Trophoblast cell (in vitro differentiated cells and primary cell): ENCODE measurements around the gene MED14.

Source experiments
- DNase-seq, 2 donors: peaks; one replicate each; pipeline ENCODE4 v3.0.0-alpha.2; 2016
- H2AFZ ChIP-seq: 2 replicates; pipeline ENCODE4 v1.6.1; 2013; ENCODE audit warnings: low read length, moderate library complexity, mild to moderate bottlenecking; ENCODE audit not compliant: insufficient read depth, poor library complexity
- H2AK5ac ChIP-seq: 2 replicates; pipeline ENCODE4 v1.6.1; 2013; ENCODE audit warnings: mild to moderate bottlenecking, low read length
- H2BK120ac ChIP-seq: 2 replicates; pipeline ENCODE4 v1.6.1; 2013; ENCODE audit warnings: low read length, mild to moderate bottlenecking, moderate library complexity; ENCODE audit not compliant: insufficient read depth, poor library complexity
- H2BK12ac ChIP-seq: 2 replicates; pipeline ENCODE4 v1.6.1; 2013; ENCODE audit warnings: mild to moderate bottlenecking, low read length, moderate library complexity
- H2BK5ac ChIP-seq: 2 replicates; pipeline ENCODE4 v1.6.1; 2013; ENCODE audit warnings: low read length, low read depth, moderate library complexity, mild to moderate bottlenecking; ENCODE audit not compliant: poor library complexity
- H3K14ac ChIP-seq: 2 replicates; pipeline ENCODE4 v1.6.1; 2013; ENCODE audit warnings: mild to moderate bottlenecking, low read length
- H3K18ac ChIP-seq: 2 replicates; pipeline ENCODE4 v1.6.1; 2013; ENCODE audit warnings: mild to moderate bottlenecking, low read length
- H3K23ac ChIP-seq: 2 replicates; pipeline ENCODE4 v1.6.1; 2013; ENCODE audit warnings: low read length
- H3K27ac ChIP-seq: 2 replicates; pipeline ENCODE4 v1.5.1; 2013; ENCODE audit warnings: low read depth, mild to moderate bottlenecking, inconsistent platforms, low read length, moderate library complexity
- H3K27me3 ChIP-seq: 2 replicates; pipeline ENCODE4 v1.6.1; 2013; ENCODE audit warnings: inconsistent platforms, mild to moderate bottlenecking, low read length, moderate library complexity; ENCODE audit not compliant: insufficient read depth
- H3K36me3 ChIP-seq, 2 experiments: 1 replicate in 1 of 2; 2 replicates in 1 of 2; pipeline ENCODE4 v1.6.1; 2013; ENCODE audit warnings: low read length in 2 of 2, mild to moderate bottlenecking in 2 of 2, moderate library complexity in 1 of 2; ENCODE audit not compliant: insufficient read depth in 2 of 2, control insufficient read depth in 1 of 2
- H3K4ac ChIP-seq: 2 replicates; pipeline ENCODE4 v1.6.1; 2013; ENCODE audit warnings: low read depth, mild to moderate bottlenecking, low read length, moderate library complexity
- H3K4me1 ChIP-seq, 2 experiments: 1 replicate in 1 of 2; 2 replicates in 1 of 2; pipeline ENCODE4 v1.6.1; 2013; ENCODE audit warnings: low read length in 2 of 2, mild to moderate bottlenecking in 2 of 2, moderate library complexity in 1 of 2; ENCODE audit not compliant: insufficient read depth in 2 of 2, control insufficient read depth in 1 of 2
- H3K4me2 ChIP-seq: 2 replicates; pipeline ENCODE4 v1.6.1; 2013; ENCODE audit warnings: inconsistent platforms, mild to moderate bottlenecking, low read length, moderate library complexity
- H3K4me3 ChIP-seq: 2 replicates; pipeline ENCODE4 v1.5.1; 2013; ENCODE audit warnings: mild to moderate bottlenecking, low read depth, low read length, inconsistent platforms
- H3K79me1 ChIP-seq: one replicate; pipeline ENCODE4 v1.6.1; 2013; ENCODE audit warnings: low read length
- H3K79me2 ChIP-seq: 2 replicates; pipeline ENCODE4 v1.6.1; 2013; ENCODE audit warnings: low read length, mild to moderate bottlenecking; ENCODE audit not compliant: control insufficient read depth, insufficient read depth, poor library complexity
- H3K9ac ChIP-seq: 2 replicates; pipeline ENCODE4 v1.6.1; 2013; ENCODE audit warnings: mild to moderate bottlenecking, low read length
- H3K9me3 ChIP-seq: 2 replicates; pipeline ENCODE4 v1.6.1; 2013; ENCODE audit warnings: low read depth, mild to moderate bottlenecking, control low read depth, inconsistent platforms, low read length; ENCODE audit not compliant: insufficient read depth
- H4K12ac ChIP-seq: 2 replicates; pipeline ENCODE4 v1.6.1; 2013; ENCODE audit warnings: low read depth, mild to moderate bottlenecking, low read length, moderate library complexity
- H4K8ac ChIP-seq: 2 replicates; pipeline ENCODE4 v1.6.1; 2013; ENCODE audit warnings: low read depth, mild to moderate bottlenecking, low read length, moderate library complexity
- H4K91ac ChIP-seq: one replicate; pipeline ENCODE4 v1.6.1; 2013; ENCODE audit warnings: low read depth, mild to moderate bottlenecking, low read length, moderate library complexity
- WGBS: extraction: QIAGEN DNeasy Blood & Tissue Kit; methylation state at CpG from one replicate; pipeline ENCODE4 v1.1.7; 2013; ENCODE audit warnings: missing lambda C conversion rate; ENCODE audit not compliant: insufficient read length, insufficient coverage; ENCODE audit errors: extremely low coverage; 5-methylcytosine and 5-hydroxymethylcytosine counted together

The MED14 gene

GRCh38 chrX:40719218-40719617 lies 16.1 kb downstream of the MED14 start:
- Histone ChIP-seq H3K9me3 (no peaks in the 10 kb centered on the region), H2AFZ (no peak overlapping the region), H4K12ac (no peak overlapping the region), H3K4me2 (no peak overlapping the region), H3K9ac (no peak overlapping the region), H3K14ac (no peak overlapping the region), H3K27ac (no peak overlapping the region), H2AK5ac (no peak overlapping the region), H4K8ac (no peak overlapping the region), H3K79me2 (no peaks in the 10 kb centered on the region), H3K18ac (no peak overlapping the region), H2BK12ac (no peak overlapping the region), H3K36me3 (peaks cover 5% of the 10 kb centered on the region in 2 experiments), H3K4ac (no peak overlapping the region), H3K27me3 (no peaks in the 10 kb centered on the region), H4K91ac (no peak overlapping the region), H2BK5ac (no peak overlapping the region), H3K4me3 (no peak overlapping the region), H3K79me1 (no peaks in the 10 kb centered on the region), H2BK120ac (no peak overlapping the region), H3K4me1 (peaks cover 0 to 2% of the 10 kb centered on the region in 2 experiments), H3K23ac (no peak overlapping the region)
- peak in 1 of 2 donors; percentile 59 for DNase-seq

- H3K14ac ChIP-seq: no peak overlapping the region
- H2BK5ac ChIP-seq: no peak overlapping the region
- no peak overlapping the region for H3K4me2 ChIP-seq
- H3K4ac ChIP-seq: no peak overlapping the region
- H3K36me3 ChIP-seq: peaks cover 4 to 10% of the 10 kb centered on the region in 2 experiments
- DNase-seq: no peak
- H3K18ac ChIP-seq: no peak overlapping the region
- H2AFZ ChIP-seq: no peak overlapping the region
- no peak overlapping the region for H4K12ac ChIP-seq
- WGBS: no CpG with 5 or more reads among the region's 1 CpG
- H3K4me1 ChIP-seq: no peaks in the 10 kb centered on the region
- H3K79me1 ChIP-seq: no peaks in the 10 kb centered on the region
- no peaks in the 10 kb centered on the region for H3K9me3 ChIP-seq
- H4K8ac ChIP-seq: no peak overlapping the region
- H2AK5ac ChIP-seq: no peak overlapping the region
- no peaks in the 10 kb centered on the region for H3K79me2 ChIP-seq
- H3K27me3 ChIP-seq: no peaks in the 10 kb centered on the region
- no peak overlapping the region for H4K91ac ChIP-seq
- H2BK120ac ChIP-seq: no peak overlapping the region
- H3K23ac ChIP-seq: no peak overlapping the region
- H3K4me3 ChIP-seq: no peak overlapping the region
- H3K27ac ChIP-seq: no peak overlapping the region
- no peak overlapping the region for H3K9ac ChIP-seq
- no peak overlapping the region for H2BK12ac ChIP-seq
These were observed 25.9 kb downstream of the MED14 start for GRCh38 chrX:40709395-40709794.

DNA sequence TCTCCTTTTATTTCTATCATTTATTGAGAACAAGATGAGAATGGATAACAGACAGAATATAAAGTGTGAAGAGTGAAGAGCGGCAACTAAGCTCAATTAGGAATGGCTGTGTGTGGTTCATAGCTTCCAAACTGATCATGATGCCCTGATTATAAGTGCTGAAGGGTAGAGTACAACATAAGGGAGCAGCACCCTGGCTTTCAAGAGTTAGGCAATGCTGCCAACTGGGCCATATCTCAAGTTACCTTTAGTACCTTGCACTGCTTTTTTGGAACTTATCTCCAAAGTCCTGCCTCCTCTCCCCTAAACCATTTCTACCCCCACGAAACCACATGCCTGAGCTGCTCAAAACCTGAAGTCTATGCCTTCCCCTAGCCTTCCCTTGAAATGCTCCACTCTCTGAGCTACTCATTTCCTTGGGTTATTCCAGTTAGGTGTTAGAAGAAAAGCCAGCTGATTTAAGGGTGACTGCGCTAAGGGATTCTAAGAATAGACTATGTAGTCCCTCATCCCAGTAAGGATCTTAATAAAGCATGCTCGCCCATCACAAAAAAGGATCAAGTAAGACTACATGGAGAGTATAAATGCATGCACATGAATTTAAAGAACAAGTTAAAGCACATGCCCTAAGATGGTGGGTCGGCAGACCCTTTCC lies 29.6 kb downstream of the MED14 start:
- Histone ChIP-seq H3K4me1 (no peaks in the 10 kb centered on the region), H3K79me1 (no peaks in the 10 kb centered on the region), H3K9ac (no peak overlapping the region), H2BK12ac (no peak overlapping the region), H2BK5ac (no peak overlapping the region), H3K18ac (no peak overlapping the region), H2BK120ac (no peak overlapping the region), H4K12ac (no peak overlapping the region), H3K4me3 (no peak overlapping the region), H3K79me2 (no peaks in the 10 kb centered on the region), H3K14ac (no peak overlapping the region), H3K9me3 (no peaks in the 10 kb centered on the region), H3K27ac (no peak overlapping the region), H3K36me3 (peaks cover 3 to 5% of the 10 kb centered on the region in 2 experiments), H3K27me3 (no peaks in the 10 kb centered on the region), H3K4ac (no peak overlapping the region), H4K91ac (no peak overlapping the region), H4K8ac (no peak overlapping the region), H3K4me2 (no peak overlapping the region), H3K23ac (no peak overlapping the region), H2AK5ac (no peak overlapping the region), H2AFZ (no peak overlapping the region)
- no CpG with 5 or more reads among the region's 5 CpGs for WGBS
- DNase-seq: no peak

GRCh38 chrX:40700640-40701342 lies 34.6 kb downstream of the MED14 start:
- Histone ChIP-seq H3K36me3 (peaks cover 3 to 6% of the 10 kb centered on the region in 2 experiments), H3K9me3 (no peaks in the 10 kb centered on the region), H4K8ac (no peak overlapping the region), H3K79me1 (no peaks in the 10 kb centered on the region), H4K91ac (no peak overlapping the region), H2AK5ac (no peak overlapping the region), H3K23ac (no peak overlapping the region), H3K4me1 (no peaks in the 10 kb centered on the region), H3K27ac (no peak overlapping the region), H3K4me3 (no peak overlapping the region), H2BK120ac (no peak overlapping the region), H3K18ac (no peak overlapping the region), H3K4me2 (no peak overlapping the region), H2BK12ac (no peak overlapping the region), H3K4ac (no peak overlapping the region), H3K14ac (no peak overlapping the region), H3K79me2 (no peaks in the 10 kb centered on the region), H4K12ac (no peak overlapping the region), H3K27me3 (no peaks in the 10 kb centered on the region), H3K9ac (no peak overlapping the region), H2BK5ac (no peak overlapping the region), H2AFZ (no peak overlapping the region)
- DNase-seq: no peak
- no CpG with 5 or more reads among the region's 4 CpGs for WGBS
